HepG2 (cell line): ENCODE results near the gene UBAP2L. TPM values are rescaled to one million over a fixed set of nuclear protein-coding genes. Genes with fewer than 3 reads are reported as not detected.
A peak's percentile ranks its signal among the peaks of the same experiment; 100 is the strongest.

Experiments
- CEBPZ ChIP-seq: IDR thresholded peaks from 2 replicates; pipeline ENCODE4 v1.6.1; 2012; ENCODE audit warnings: low read length, improper control_type of control experiment
- CREB1 ChIP-seq, 2 experiments: fragments of 450-650 bp in 1 of 2; IDR thresholded peaks; 2 replicates each; pipeline ENCODE4 v1.6.1; 2016 to 2017; ENCODE audit warnings: control low read depth in 1 of 2, mild to moderate bottlenecking in 1 of 2, missing compliant biosample characterization in 1 of 2, missing genetic modification characterization in 1 of 2
- E2F1 ChIP-seq: sonication (generic); formaldehyde crosslinking; IDR thresholded peaks from 2 replicates; pipeline ENCODE4 v1.5.0; 2020; ENCODE audit warnings: missing genetic modification reagents
- ETV5 ChIP-seq: IDR thresholded peaks from 2 replicates; pipeline ENCODE4 v1.6.1; 2018; ENCODE audit warnings: missing biosample characterization, missing genetic modification reagents, inconsistent platforms, borderline replicate concordance
- HCFC1 ChIP-seq: fragments of 150-350 bp; IDR thresholded peaks from 2 replicates; pipeline ENCODE4 v1.6.1; 2014; ENCODE audit warnings: low read depth, low read length
- JUNB ChIP-seq: sonication (generic); formaldehyde crosslinking; IDR thresholded peaks from 2 replicates; pipeline ENCODE4 v1.8.0; 2022; ENCODE audit warnings: missing genetic modification reagents, mild to moderate bottlenecking, borderline replicate concordance
- MTF2 ChIP-seq: sonication (generic); formaldehyde crosslinking; IDR thresholded peaks from 2 replicates; pipeline ENCODE4 v1.5.0; 2020; ENCODE audit warnings: missing genetic modification reagents, borderline replicate concordance
- MXD3 ChIP-seq: IDR thresholded peaks from 2 replicates; pipeline ENCODE4 v1.6.1; 2016; ENCODE audit warnings: mild to moderate bottlenecking, missing biosample characterization, missing genetic modification reagents
- ZBED4 ChIP-seq: sonication (generic); formaldehyde crosslinking; IDR thresholded peaks from 2 replicates; pipeline ENCODE4 v1.4.0; 2020; ENCODE audit warnings: missing genetic modification reagents, borderline replicate concordance
- ZNF143 ChIP-seq: sonication (generic); formaldehyde crosslinking; IDR thresholded peaks from 2 replicates; pipeline ENCODE4 v1.4.0; 2020; ENCODE audit warnings: missing genetic modification reagents
- ZNF512 ChIP-seq: sonication (generic); formaldehyde crosslinking; IDR thresholded peaks from 2 replicates; pipeline ENCODE4 v1.4.0; 2020; ENCODE audit warnings: mild to moderate bottlenecking, missing genetic modification reagents
- ZNF580 ChIP-seq: IDR thresholded peaks from 2 replicates; pipeline ENCODE4 v1.6.1; 2016; ENCODE audit warnings: low read depth, borderline replicate concordance
- ZNF740 ChIP-seq: sonication (generic); formaldehyde crosslinking; IDR thresholded peaks from 2 replicates; pipeline ENCODE4 v1.4.0; 2020; ENCODE audit warnings: missing genetic modification reagents
- ZNF749 ChIP-seq: sonication (generic); formaldehyde crosslinking; IDR thresholded peaks from 2 replicates; pipeline ENCODE4 v1.8.0; 2022; ENCODE audit warnings: mild to moderate bottlenecking, missing genetic modification reagents, moderate library complexity, borderline replicate concordance
- ZNF784 ChIP-seq: sonication (generic); formaldehyde crosslinking; IDR thresholded peaks from 2 replicates; pipeline ENCODE4 v1.5.1; 2020; ENCODE audit warnings: missing genetic modification reagents, mild to moderate bottlenecking, borderline replicate concordance
- polyA plus RNA-seq, 8 experiments: library from polyadenylated mRNA; depleted of rRNA in 3 of 8; stranded (reverse) in 7 of 8; unstranded in 1 of 8; fragments of >200 nt; fragmentation: Illumina TruSeq in 4 of 8; extraction: Trizol in 4 of 8; gene quantifications; 2 replicates each; pipeline versions ENCODE4 v1.2.1 to v1.2.3, GENCODE V29; 2011 to 2016; ENCODE audit warnings: low read depth in 4 of 8, missing spikeins in 1 of 8, mixed read lengths in 1 of 8; ENCODE audit not compliant: insufficient read depth in 1 of 8
- total RNA-seq, 5 experiments: library from RNA; depleted of rRNA; stranded (reverse); fragments of >200 nt; fragmentation: Illumina TruSeq; extraction: Trizol; gene quantifications; 2 replicates each; pipeline ENCODE4 v1.2.3, GENCODE V29; 2016; ENCODE audit warnings: low read depth in 1 of 5

The UBAP2L gene
- total and polyA plus RNA-seq, 2 of the 13 experiments (the other 11 are each of a cell fraction or from before 2014, with no cell fraction given), result 74.2 to 159 TPM

- TF ChIP-seq ZBED4 (CRISPR knock-in tag), result no peak
- TF ChIP-seq CEBPZ, result no peak
- no peak for TF ChIP-seq HCFC1
- no peak for TF ChIP-seq MTF2 (CRISPR knock-in tag)
- no peak for TF ChIP-seq ZNF784
- TF ChIP-seq ZNF143 (CRISPR knock-in tag), result no peak
- TF ChIP-seq ZNF580 (CRISPR knock-in tag), result peak; percentile 90; the same call in 1 of the 2 replicates
- 0 out of 2 replicates have a peak, but pooled peaks have one; percentile 20 for TF ChIP-seq MXD3
- TF ChIP-seq JUNB (CRISPR knock-in tag), result no peak
- peak; percentile 82 for TF ChIP-seq CREB1 (IDR thresholded peaks at IDR 0.05)
- peak; percentile 86 for TF ChIP-seq CREB1 (CRISPR knock-in tag; IDR thresholded peaks at IDR 0.05)
- TF ChIP-seq E2F1 (CRISPR knock-in tag), result no peak; the same call in 1 of the 2 replicates
- TF ChIP-seq ETV5 (CRISPR knock-in tag), result peak; percentile 69; the same call in 1 of the 2 replicates
- TF ChIP-seq ZNF512 (CRISPR knock-in tag), result no peak
- no peak for TF ChIP-seq ZNF740 (CRISPR knock-in tag)
- no peak for TF ChIP-seq ZNF749 (CRISPR knock-in tag)
These were observed 51.7 kb downstream of the UBAP2L start, which contains the start of gene HAX1 (continued) for GRCh38 chr1:154272217-154272998.
